Osteocyte (in vitro differentiated cells): Measurements from ENCODE around the gene WDR7. TPM values are rescaled to one million over a fixed set of nuclear protein-coding genes. Genes with fewer than 3 reads are reported as not detected.
A peak's percentile ranks its signal among the peaks of the same experiment; 100 is the strongest.

Experiments
- DNase-seq: peaks from one replicate; pipeline ENCODE4 v3.0.0; 2021; ENCODE audit warnings: mixed read lengths; ENCODE audit not compliant: unreplicated experiment; ENCODE audit errors: extremely low spot score
- H3K27ac Mint-ChIP-seq: one replicate; pipeline ENCODE4 v1.8.0; 2021; ENCODE audit warnings: mild to moderate bottlenecking, mixed read lengths; ENCODE audit not compliant: unreplicated experiment
- H3K27me3 Mint-ChIP-seq: one replicate; pipeline ENCODE4 v1.8.0; 2021; ENCODE audit warnings: mixed read lengths; ENCODE audit not compliant: unreplicated experiment
- H3K36me3 Mint-ChIP-seq: one replicate; pipeline ENCODE4 v1.8.0; 2021; ENCODE audit warnings: mixed read lengths; ENCODE audit not compliant: unreplicated experiment
- H3K4me1 Mint-ChIP-seq: one replicate; pipeline ENCODE4 v1.8.0; 2021; ENCODE audit warnings: mixed read lengths; ENCODE audit not compliant: unreplicated experiment
- H3K4me3 Mint-ChIP-seq: one replicate; pipeline ENCODE4 v1.8.0; 2021; ENCODE audit warnings: mild to moderate bottlenecking, moderate library complexity, mixed read lengths; ENCODE audit not compliant: unreplicated experiment
- H3K9me3 Mint-ChIP-seq: one replicate; pipeline ENCODE4 v1.8.0; 2021; ENCODE audit warnings: mixed read lengths; ENCODE audit not compliant: unreplicated experiment
- total RNA-seq: library from RNA; stranded (reverse); gene quantifications from 2 replicates; pipeline ENCODE4 v1.2.1, GENCODE V29; 2021
- TF ChIP-seq, protein P1 (sequence below): fragments of 200-600 bp; sonication (generic); IDR thresholded peaks from 2 replicates; pipeline ENCODE4 v1.5.0; 2021; ENCODE audit warnings: antibody characterized with exemption, mild to moderate bottlenecking, moderate library complexity

The WDR7 gene
- total RNA-seq, 1 donor from 2014 or later = 25.9 TPM

GRCh38 chr18:56638232-56639103 lies 12.7 kb upstream of the WDR7 start, which contains the start of gene TXNL1:
Gene TXNL1 (minus strand): TSS chr18:56638592. CDS start chr18:56638440, 152 bp downstream.
- TF ChIP-seq, protein P1, sequence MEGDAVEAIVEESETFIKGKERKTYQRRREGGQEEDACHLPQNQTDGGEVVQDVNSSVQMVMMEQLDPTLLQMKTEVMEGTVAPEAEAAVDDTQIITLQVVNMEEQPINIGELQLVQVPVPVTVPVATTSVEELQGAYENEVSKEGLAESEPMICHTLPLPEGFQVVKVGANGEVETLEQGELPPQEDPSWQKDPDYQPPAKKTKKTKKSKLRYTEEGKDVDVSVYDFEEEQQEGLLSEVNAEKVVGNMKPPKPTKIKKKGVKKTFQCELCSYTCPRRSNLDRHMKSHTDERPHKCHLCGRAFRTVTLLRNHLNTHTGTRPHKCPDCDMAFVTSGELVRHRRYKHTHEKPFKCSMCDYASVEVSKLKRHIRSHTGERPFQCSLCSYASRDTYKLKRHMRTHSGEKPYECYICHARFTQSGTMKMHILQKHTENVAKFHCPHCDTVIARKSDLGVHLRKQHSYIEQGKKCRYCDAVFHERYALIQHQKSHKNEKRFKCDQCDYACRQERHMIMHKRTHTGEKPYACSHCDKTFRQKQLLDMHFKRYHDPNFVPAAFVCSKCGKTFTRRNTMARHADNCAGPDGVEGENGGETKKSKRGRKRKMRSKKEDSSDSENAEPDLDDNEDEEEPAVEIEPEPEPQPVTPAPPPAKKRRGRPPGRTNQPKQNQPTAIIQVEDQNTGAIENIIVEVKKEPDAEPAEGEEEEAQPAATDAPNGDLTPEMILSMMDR = no peak
- peak within 1 kb of the TSS; percentile 99 for H3K4me3 Mint-ChIP-seq
- H3K4me1 Mint-ChIP-seq = peaks cover 39% of the 10 kb centered on the region
- H3K27me3 Mint-ChIP-seq = no peaks in the 10 kb centered on the region
- H3K9me3 Mint-ChIP-seq = no peaks in the 10 kb centered on the region
- peaks cover 2% of the 10 kb centered on the region for H3K36me3 Mint-ChIP-seq
- DNase-seq = peak; percentile 100
- peak within 1 kb of the TSS; percentile 99 for H3K27ac Mint-ChIP-seq

- Mint-ChIP-seq H3K4me3 (peak overlapping the region; percentile 99), H3K36me3 (peaks cover 2% of the 10 kb centered on the region)
Measured at GRCh38 chr18:56639104-56639381, 12.1 kb upstream of the WDR7 start.

GRCh38 chr18:56639571-56639970 lies 11.6 kb upstream of the WDR7 start:
- H3K4me1 Mint-ChIP-seq = peaks cover 34% of the 10 kb centered on the region
- no peaks in the 10 kb centered on the region for H3K27me3 Mint-ChIP-seq
- TF ChIP-seq, protein P1 = no peak
- peaks cover 2% of the 10 kb centered on the region for H3K36me3 Mint-ChIP-seq
- no peaks in the 10 kb centered on the region for H3K9me3 Mint-ChIP-seq
- H3K4me3 Mint-ChIP-seq = peak overlapping the region; percentile 99
- H3K27ac Mint-ChIP-seq = peak overlapping the region; percentile 99
- DNase-seq = no peak

More at GRCh38 chr18:56639104-56639381, 12.1 kb upstream of the WDR7 start:
- no peak for DNase-seq
- TF ChIP-seq, protein P1 = no peak
- H3K27ac Mint-ChIP-seq = peak overlapping the region; percentile 99
- H3K9me3 Mint-ChIP-seq = no peaks in the 10 kb centered on the region
- no peaks in the 10 kb centered on the region for H3K27me3 Mint-ChIP-seq
- peaks cover 38% of the 10 kb centered on the region for H3K4me1 Mint-ChIP-seq

DNA sequence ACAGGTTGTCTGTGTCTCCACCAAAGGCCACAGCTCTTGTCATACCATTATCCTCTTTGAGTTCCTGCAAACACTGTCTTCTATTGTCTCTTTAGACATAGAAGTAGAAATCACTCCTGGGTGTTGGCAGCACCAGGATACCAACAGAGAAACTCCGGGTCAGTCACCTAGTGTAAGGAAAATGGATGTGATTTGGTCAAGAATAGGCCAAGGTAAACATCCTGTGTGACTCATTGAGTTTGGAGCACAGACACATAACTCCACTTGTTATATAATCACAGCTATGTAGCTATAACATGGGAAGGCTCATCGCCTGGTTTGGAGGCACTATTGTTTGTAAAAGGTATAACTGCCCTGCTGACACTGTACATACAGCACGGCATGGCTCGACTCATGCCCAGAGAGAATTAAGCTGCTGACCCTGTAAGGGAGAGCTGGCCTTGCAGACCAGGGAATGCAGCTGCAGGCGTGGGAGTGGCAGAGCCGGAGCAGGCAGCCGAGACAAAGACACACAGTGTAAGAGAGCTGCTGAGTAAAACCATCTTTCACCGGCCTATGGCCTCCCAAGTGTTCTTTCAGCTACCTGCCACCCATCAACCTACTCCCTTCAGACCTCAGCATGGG lies 9.3 kb upstream of the WDR7 start:
- H3K36me3 Mint-ChIP-seq = peaks cover 2% of the 10 kb centered on the region
- TF ChIP-seq, protein P1 = no peak
- no peaks in the 10 kb centered on the region for H3K9me3 Mint-ChIP-seq
- DNase-seq = no peak
- no peak overlapping the region for H3K4me3 Mint-ChIP-seq
- no peak overlapping the region for H3K27ac Mint-ChIP-seq
- peaks cover 14% of the 10 kb centered on the region for H3K4me1 Mint-ChIP-seq
- no peaks in the 10 kb centered on the region for H3K27me3 Mint-ChIP-seq

DNA sequence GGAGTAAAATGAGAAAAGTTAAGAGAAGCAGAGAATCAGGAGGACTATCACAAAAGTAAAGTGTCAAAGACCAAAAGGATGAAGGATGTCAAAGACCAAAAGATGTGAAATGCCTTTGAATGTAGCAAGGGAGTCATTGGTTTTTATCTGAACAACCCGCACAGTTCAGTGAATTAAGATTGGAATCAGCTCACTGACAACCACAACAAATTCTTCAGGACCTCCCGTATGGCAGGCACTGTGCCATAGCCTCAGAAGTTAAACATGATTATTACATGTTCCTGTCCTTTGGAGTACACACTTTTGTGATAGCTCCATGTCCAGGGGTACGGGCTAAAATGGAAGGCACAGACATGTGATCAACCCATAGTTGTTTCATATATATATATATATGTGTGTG lies 7.8 kb upstream of the WDR7 start:
- no peaks in the 10 kb centered on the region for H3K27me3 Mint-ChIP-seq
- no peaks in the 10 kb centered on the region for H3K36me3 Mint-ChIP-seq
- peaks cover 9% of the 10 kb centered on the region for H3K4me1 Mint-ChIP-seq
- TF ChIP-seq, protein P1 = no peak
- no peak overlapping the region for H3K4me3 Mint-ChIP-seq
- no peak overlapping the region for H3K27ac Mint-ChIP-seq
- H3K9me3 Mint-ChIP-seq = no peaks in the 10 kb centered on the region
- no peak for DNase-seq
